Measurements from ENCODE around the gene DNAH7.

GRCh38 chr2:196113061-196113974 is 44.7 kb upstream of the DNAH7 start:
- no peak for TF ChIP-seq CTCF (optimal IDR thresholded peaks at IDR 0.05 in 1 of 3, IDR thresholded peaks at IDR 0.05 in 1 of 3, conservative IDR thresholded peaks at IDR 0.05 in 1 of 3; ENCODE audit: extremely low read depth in 1 of 3, insufficient read depth in 2 of 3, low read length in 3 of 3)
- no peak for TF ChIP-seq EZH2 (IDR thresholded peaks at IDR 0.05; ENCODE audit: low read length)
